VCaP (cell line): Measurements from ENCODE around the gene INSR.
"Not testable (repeated sequence)": the region's sequence is repeated elsewhere in the genome, so short reads cannot be mapped to it uniquely, and the experiment has no call there.

Source experiments
- H3K27ac ChIP-seq: fragments of 450-650 bp; 2 replicates; pipeline ENCODE4 v1.5.1; 2017
- CTCF ChIP-seq: fragments of 450-650 bp; conservative IDR thresholded peaks from 2 replicates; pipeline ENCODE4 v1.5.1; 2017; ENCODE audit warnings: mild to moderate bottlenecking, moderate library complexity

INSR gene

GRCh38 chr19:7217861-7218260 is 76.4 kb downstream of the INSR start:
- no peak for TF ChIP-seq CTCF
- no peak overlapping the region for H3K27ac ChIP-seq

- no peak for TF ChIP-seq CTCF
- no peak overlapping the region for H3K27ac ChIP-seq
Measured at GRCh38 chr19:7216373-7216902, 77.8 kb downstream of the INSR start.

- no peak for TF ChIP-seq CTCF
- H3K27ac ChIP-seq, result no peak overlapping the region
Measured at GRCh38 chr19:7215176-7215575, 79.0 kb downstream of the INSR start.

- H3K27ac ChIP-seq, result no peak overlapping the region
- TF ChIP-seq CTCF, result no peak
Measured at GRCh38 chr19:7214324-7215089, 79.7 kb downstream of the INSR start.

- no peak overlapping the region for H3K27ac ChIP-seq
- TF ChIP-seq CTCF, result no peak
Measured at GRCh38 chr19:7213628-7214323, 80.4 kb downstream of the INSR start.

GRCh38 chr19:7211191-7211951 is 82.8 kb downstream of the INSR start:
- no peak for TF ChIP-seq CTCF
- H3K27ac ChIP-seq, result no peak overlapping the region

GRCh38 chr19:7210359-7210758 is 83.9 kb downstream of the INSR start:
- TF ChIP-seq CTCF, result no peak
- H3K27ac ChIP-seq, result no peak overlapping the region

GRCh38 chr19:7209597-7210325 is 84.5 kb downstream of the INSR start:
- not testable (repeated sequence) for H3K27ac ChIP-seq

- H3K27ac ChIP-seq, result not testable (repeated sequence)
Measured at GRCh38 chr19:7209036-7209435, 85.2 kb downstream of the INSR start.
